Measurements from ENCODE around the gene EHMT2.

DNA sequence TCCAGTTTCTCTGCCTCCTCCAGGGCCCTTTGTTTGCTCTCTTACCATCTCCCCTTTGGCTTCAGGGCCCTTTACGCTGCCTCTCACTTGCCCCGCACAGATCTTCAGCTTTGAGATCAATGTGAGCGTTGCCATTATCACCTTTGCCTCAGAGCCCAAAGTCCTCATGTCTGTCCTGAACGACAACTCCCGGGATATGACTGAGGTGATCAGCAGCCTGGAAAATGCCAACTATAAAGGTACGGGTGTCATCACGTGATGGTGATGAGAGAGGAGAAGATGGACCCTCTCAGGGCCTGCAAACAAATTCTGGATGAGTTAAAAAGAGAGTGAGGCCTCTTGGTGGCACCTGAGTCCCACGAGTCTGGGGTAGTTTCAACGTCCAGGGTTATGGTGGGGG lies 38.3 kb upstream of the EHMT2 start:
- TF ChIP-seq POLR2A (IDR thresholded peaks at IDR 0.05) (no peak), CTCF (IDR thresholded peaks at IDR 0.05) (no peak)
